Activated T-helper 2 cell treated with anti-CD3 and anti-CD28 coated beads, Interferon-gamma antibody, Interleukin-2, Interleukin-4, amounts not matched to agents 10 μg/mL and 5 μg/mL and 100 μg/mL, durations not matched to agents 14 hours and 24 hours and 36 hours (primary cell): Measurements from ENCODE around the gene COL6A2. TPM values are rescaled to one million over a fixed set of nuclear protein-coding genes. Genes with fewer than 3 reads are reported as not detected.
"Not testable (repeated sequence)": the region's sequence is repeated elsewhere in the genome, so short reads cannot be mapped to it uniquely, and the experiment has no call there.

Experiments used
- DNase-seq: peaks from one replicate; pipeline ENCODE4 v3.0.0; 2021; ENCODE audit warnings: low spot score
- H3K27ac Mint-ChIP-seq: one replicate; pipeline ENCODE4 v1.8.0; 2021; ENCODE audit warnings: mixed read lengths
- H3K27me3 Mint-ChIP-seq: one replicate; pipeline ENCODE4 v1.8.0; 2021; ENCODE audit warnings: low read depth, mixed read lengths
- H3K36me3 Mint-ChIP-seq: one replicate; pipeline ENCODE4 v1.8.0; 2021; ENCODE audit warnings: low read depth, mixed read lengths
- H3K4me1 Mint-ChIP-seq: one replicate; pipeline ENCODE4 v1.8.0; 2021; ENCODE audit warnings: low read depth, mixed read lengths
- H3K4me3 Mint-ChIP-seq: one replicate; pipeline ENCODE4 v1.8.0; 2021; ENCODE audit warnings: low read depth, mild to moderate bottlenecking, moderate library complexity, mixed read lengths
- H3K9me3 Mint-ChIP-seq: one replicate; pipeline ENCODE4 v1.8.0; 2021; ENCODE audit warnings: mixed read lengths
- intact Hi-C: fragments of 100-400 bp; cut with micrococcal nuclease; formaldehyde crosslinking; loops from one replicate; pipeline ENCODE4 v1.15.1; 2023
- total RNA-seq: library from RNA; stranded (reverse); gene quantifications from 2 replicates; pipeline ENCODE4 v1.2.3, GENCODE V29; 2022

The COL6A2 gene
- total RNA-seq, 1 donor from 2014 or later = 2.2 TPM

- Mint-ChIP-seq H3K4me1 (no peaks in the 10 kb centered on the region), H3K36me3 (no peaks in the 10 kb centered on the region), H3K27ac (no peak overlapping the region), H3K4me3 (peak overlapping the region; percentile 6), H3K9me3 (peaks cover 4% of the 10 kb centered on the region), H3K27me3 (peaks cover 19% of the 10 kb centered on the region)
- intact Hi-C loops = no loop called here
- peak; percentile 6 for DNase-seq
Observed at GRCh38 chr21:46095814-46096595, 1.9 kb upstream of the COL6A2 start.

DNA sequence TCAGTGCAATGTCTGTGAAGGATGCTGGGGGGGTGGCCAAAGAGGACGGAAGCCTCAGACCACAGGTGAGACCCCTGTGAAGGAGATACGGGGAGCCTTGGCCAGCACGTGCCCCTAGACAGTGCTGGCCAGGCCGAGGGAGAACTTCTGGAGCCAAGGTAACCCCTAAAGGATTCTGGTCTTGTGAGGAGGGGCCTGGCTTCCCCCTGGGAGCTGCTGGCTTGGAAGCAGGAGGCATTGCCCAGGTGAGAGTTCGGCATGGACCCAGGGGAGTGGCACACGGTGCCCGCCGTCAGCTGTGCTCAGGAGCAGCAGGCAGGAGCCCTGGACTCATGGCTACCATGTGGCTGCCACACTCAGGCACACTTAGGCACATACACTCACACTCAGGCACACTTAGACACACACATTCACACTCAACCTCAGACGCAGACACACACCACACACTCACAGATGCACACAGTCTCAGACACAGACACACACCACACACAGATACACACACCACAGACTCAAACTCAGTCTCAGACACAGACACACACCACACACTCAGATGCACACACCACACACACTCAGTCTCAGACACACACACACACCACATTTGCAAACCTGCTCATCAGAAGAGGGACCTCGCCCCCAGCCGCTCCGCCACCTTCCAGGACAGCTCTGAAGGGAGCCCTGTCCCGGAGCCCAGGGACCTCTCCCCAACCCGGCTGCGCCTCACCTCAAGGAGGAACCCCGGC lies 1.1 kb upstream of the COL6A2 start:
- peak; percentile 8 for DNase-seq
- Mint-ChIP-seq H3K4me3 (peak overlapping the region; percentile 26), H3K27ac (no peak overlapping the region), H3K9me3 (no peaks in the 10 kb centered on the region), H3K4me1 (no peaks in the 10 kb centered on the region), H3K27me3 (peaks cover 26% of the 10 kb centered on the region), H3K36me3 (no peaks in the 10 kb centered on the region)
- intact Hi-C loops = no loop called here

GRCh38 chr21:46098303-46099141 lies 610 bp downstream of the COL6A2 start:
- Mint-ChIP-seq H3K4me1 (no peaks in the 10 kb centered on the region), H3K4me3 (peak overlapping the region; percentile 54), H3K36me3 (no peaks in the 10 kb centered on the region), H3K9me3 (peaks cover 10% of the 10 kb centered on the region), H3K27me3 (peaks cover 39% of the 10 kb centered on the region), H3K27ac (no peak overlapping the region)
- DNase-seq = peak; percentile 7
- intact Hi-C loops = loop anchor here (2.0 kb wide), 1 partner anchor 126 kb away; no protein-coding TSS in a partner anchor

DNA sequence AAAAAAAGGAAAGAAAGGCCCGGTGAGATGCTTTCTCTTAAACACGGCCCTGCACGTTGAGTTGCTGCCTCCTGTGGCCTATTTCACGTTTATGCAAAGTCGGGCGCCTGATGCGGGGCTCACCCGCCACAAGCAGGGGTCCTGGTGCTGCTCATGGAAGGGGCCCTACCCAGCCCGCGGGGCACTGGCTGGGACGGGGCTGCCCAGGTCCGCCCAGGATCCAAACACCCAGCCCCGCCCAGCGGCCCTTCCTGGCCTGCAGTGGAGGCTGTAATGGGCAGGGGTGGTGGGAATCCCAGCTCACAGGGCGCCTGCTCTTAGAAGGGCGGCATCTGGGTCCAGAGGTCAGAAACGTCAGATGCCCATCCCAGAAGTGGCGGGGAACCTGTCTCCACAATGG lies 1.6 kb downstream of the COL6A2 start:
- Mint-ChIP-seq H3K4me3 (no peak overlapping the region), H3K27ac (no peak overlapping the region), H3K4me1 (no peaks in the 10 kb centered on the region), H3K9me3 (peaks cover 10% of the 10 kb centered on the region), H3K36me3 (no peaks in the 10 kb centered on the region), H3K27me3 (peaks cover 48% of the 10 kb centered on the region)
- intact Hi-C loops = loop anchor here (2.0 kb wide), 1 partner anchor 127 kb away; no protein-coding TSS in a partner anchor
- DNase-seq = peak; percentile 6

- H3K27ac Mint-ChIP-seq = no peak overlapping the region
- intact Hi-C loops = no loop called here
- H3K4me1 Mint-ChIP-seq = no peaks in the 10 kb centered on the region
- no peaks in the 10 kb centered on the region for H3K36me3 Mint-ChIP-seq
- peak; percentile 5 for DNase-seq
- peaks cover 49% of the 10 kb centered on the region for H3K27me3 Mint-ChIP-seq
- H3K9me3 Mint-ChIP-seq = peaks cover 10% of the 10 kb centered on the region
- H3K4me3 Mint-ChIP-seq = no peak overlapping the region
Observed at GRCh38 chr21:46100020-46100419, 2.1 kb downstream of the COL6A2 start.

- Mint-ChIP-seq H3K27ac (no peak overlapping the region), H3K36me3 (no peaks in the 10 kb centered on the region), H3K27me3 (peaks cover 49% of the 10 kb centered on the region), H3K9me3 (peaks cover 10% of the 10 kb centered on the region), H3K4me3 (no peak overlapping the region), H3K4me1 (no peaks in the 10 kb centered on the region)
- intact Hi-C loops = no loop called here
- peak; percentile 5 for DNase-seq
Observed at GRCh38 chr21:46100426-46100825, 2.5 kb downstream of the COL6A2 start.

GRCh38 chr21:46100906-46101305 lies 3.0 kb downstream of the COL6A2 start:
- peaks cover 10% of the 10 kb centered on the region for H3K9me3 Mint-ChIP-seq
- peaks cover 49% of the 10 kb centered on the region for H3K27me3 Mint-ChIP-seq
- intact Hi-C loops = no loop called here
- DNase-seq = no peak
- H3K4me1 Mint-ChIP-seq = no peaks in the 10 kb centered on the region
- H3K27ac Mint-ChIP-seq = no peak overlapping the region
- no peak overlapping the region for H3K4me3 Mint-ChIP-seq
- no peaks in the 10 kb centered on the region for H3K36me3 Mint-ChIP-seq

- Mint-ChIP-seq H3K36me3 (no peaks in the 10 kb centered on the region), H3K4me1 (no peaks in the 10 kb centered on the region), H3K9me3 (peaks cover 27% of the 10 kb centered on the region), H3K27ac (no peak overlapping the region), H3K27me3 (peaks cover 45% of the 10 kb centered on the region), H3K4me3 (no peak overlapping the region)
- intact Hi-C loops = no loop called here
- no peak for DNase-seq
Observed at GRCh38 chr21:46104104-46104503, 6.2 kb downstream of the COL6A2 start.

- DNase-seq, H3K4me3 Mint-ChIP-seq, intact Hi-C loops, H3K27ac Mint-ChIP-seq, H3K36me3 Mint-ChIP-seq, H3K4me1 Mint-ChIP-seq: not testable (repeated sequence)
- peaks cover 23% of the 10 kb centered on the region for H3K9me3 Mint-ChIP-seq
- H3K27me3 Mint-ChIP-seq = peaks cover 20% of the 10 kb centered on the region
Observed at GRCh38 chr21:46107376-46107775, 9.5 kb downstream of the COL6A2 start.

DNA sequence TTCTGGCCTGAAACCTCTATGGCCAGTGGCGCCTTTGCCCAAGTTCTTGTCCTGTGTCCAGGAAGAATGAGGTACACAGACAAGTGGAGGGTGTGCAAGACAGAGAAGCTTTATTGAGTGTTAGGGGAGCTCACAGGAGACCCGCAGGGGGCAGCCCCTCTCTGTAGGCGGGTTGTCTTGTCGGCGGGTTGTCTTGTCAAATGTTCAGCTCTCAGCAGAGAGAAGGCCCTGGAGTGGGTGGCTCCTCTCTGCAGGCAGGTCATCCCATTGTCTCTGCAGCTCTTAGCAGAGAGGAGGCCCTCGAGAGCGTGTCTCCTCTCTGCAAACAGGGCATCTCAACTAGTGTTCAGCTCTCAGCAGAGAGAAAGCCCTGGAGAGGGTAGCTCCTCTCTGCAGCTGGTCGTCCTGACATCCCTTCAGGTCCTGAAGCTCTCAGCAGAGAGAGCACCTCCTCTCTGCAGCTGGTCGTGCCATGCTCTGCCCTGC lies 11.0 kb downstream of the COL6A2 start:
- intact Hi-C loops = no loop called here
- Mint-ChIP-seq H3K4me1 (no peaks in the 10 kb centered on the region), H3K27me3 (peaks cover 9% of the 10 kb centered on the region), H3K27ac (no peak overlapping the region), H3K4me3 (no peak overlapping the region), H3K36me3 (no peaks in the 10 kb centered on the region), H3K9me3 (peaks cover 18% of the 10 kb centered on the region)
- DNase-seq = no peak

GRCh38 chr21:46109313-46110221 lies 11.7 kb downstream of the COL6A2 start:
- Mint-ChIP-seq H3K36me3 (no peaks in the 10 kb centered on the region), H3K9me3 (peaks cover 18% of the 10 kb centered on the region), H3K27me3 (peaks cover 2% of the 10 kb centered on the region), H3K4me3 (no peak overlapping the region), H3K4me1 (no peaks in the 10 kb centered on the region), H3K27ac (no peak overlapping the region)
- intact Hi-C loops = no loop called here
- peak; percentile 4 for DNase-seq
